NCI-H2196 (cell line): ENCODE measurements around the gene HTR3D.
"Not testable (repeated sequence)": the region's sequence is repeated elsewhere in the genome, so short reads cannot be mapped to it uniquely, and the experiment has no call there.

Experiments used
- DNase-seq: peaks from one replicate; lab custom pipeline; 2025; ENCODE audit not compliant: unreplicated experiment; lab: John Stamatoyannopoulos, UW

The HTR3D gene

DNA sequence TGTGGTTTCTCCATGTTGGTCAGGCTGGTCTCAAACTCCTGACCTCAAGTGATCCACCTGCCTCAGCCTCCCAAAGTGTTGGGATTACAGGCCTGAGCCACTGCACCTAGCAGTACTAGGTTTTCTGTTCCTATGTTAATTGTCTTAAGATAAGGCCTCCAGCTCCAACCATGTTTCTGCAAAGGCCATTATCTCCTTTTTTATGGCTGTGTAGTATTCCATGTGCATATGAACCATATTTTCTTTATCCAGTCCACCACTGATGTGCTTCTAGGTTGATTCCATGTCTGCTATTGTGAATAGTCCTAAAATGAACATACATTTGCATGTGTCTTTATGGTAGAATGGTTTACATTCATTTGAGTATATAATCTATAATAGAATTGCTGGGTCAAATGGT lies 31.1 kb downstream of the HTR3D start:
- no peak for DNase-seq

DNA sequence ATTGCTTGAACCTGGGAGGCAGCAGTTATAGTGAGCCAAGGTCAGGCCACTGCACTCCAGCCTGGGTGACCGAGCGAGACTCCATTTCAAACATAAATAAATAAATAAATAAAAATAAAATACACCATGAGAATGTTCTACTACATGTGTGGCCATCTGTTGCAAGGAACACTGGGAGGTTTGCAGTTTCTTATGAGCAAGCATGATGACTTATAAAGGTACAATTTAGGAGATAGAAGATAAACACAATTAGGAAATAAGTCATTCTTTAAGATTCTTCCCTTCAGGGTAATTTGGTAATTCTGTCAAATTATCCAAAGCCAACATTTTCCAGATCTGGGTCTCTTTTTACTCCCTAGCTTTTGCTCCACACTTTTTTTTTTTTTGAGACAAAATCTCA lies 34.7 kb downstream of the HTR3D start:
- no peak for DNase-seq

DNA sequence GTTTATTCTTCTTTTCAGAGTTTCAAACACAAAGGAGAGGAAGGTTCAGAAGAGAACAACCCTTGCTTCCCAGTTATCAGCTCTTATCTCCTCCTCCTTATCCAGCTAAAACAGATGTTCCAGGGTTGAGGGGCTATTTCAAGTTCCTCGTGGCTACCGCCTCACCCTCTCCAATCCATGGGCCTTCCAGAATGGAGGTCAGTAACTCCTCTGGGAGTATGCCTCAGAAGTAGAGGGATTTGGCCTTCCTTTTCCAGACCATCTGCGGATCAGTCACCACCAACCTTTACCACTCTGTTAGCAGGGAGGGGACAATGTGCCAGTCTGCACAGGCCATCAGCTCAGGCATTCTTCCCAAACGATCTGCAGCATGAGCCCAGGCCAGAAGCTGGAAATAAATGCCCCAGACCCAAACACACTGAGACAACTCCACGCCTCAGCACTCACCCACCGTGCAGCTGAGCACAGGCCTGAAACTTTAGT lies 36.1 kb downstream of the HTR3D start:
- DNase-seq, result no peak

DNA sequence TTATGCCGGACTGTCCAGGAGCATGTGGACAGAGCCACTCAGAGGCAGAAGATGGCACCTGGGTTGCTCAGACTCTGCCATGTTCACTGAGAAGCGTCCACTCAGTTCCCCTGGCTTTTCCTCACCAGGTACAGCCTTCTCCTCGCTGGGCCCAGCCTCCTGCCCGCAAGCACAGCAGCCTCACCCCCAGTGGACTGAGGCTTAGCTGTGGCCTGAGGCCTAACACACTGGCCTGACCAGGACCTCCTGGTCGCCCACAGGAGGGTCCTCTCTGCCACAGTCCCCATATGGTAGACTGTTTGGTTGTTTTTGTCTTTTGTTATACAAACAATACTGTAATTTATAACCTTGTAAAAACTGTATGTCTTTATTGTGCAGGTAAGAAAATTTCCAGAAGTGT lies 36.8 kb downstream of the HTR3D start:
- no peak for DNase-seq

DNA sequence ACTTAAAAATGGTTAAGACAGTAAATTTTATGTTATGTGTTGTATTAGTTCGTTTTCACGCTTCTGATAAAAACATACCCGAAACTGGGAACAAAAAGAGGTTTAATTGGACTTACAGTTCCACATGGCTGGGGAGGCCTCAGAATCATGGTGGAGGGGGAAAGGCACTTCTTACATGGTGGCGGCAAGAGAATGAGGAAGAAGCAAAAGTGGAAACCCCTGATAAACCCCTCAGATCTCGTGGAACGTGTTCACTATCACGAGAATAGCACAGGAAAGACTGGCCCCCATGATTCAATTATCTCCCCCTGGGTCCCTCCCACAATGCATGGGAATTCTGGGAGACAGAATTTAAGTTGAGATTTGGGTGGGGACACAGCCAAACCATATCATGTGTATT lies 39.6 kb downstream of the HTR3D start:
- DNase-seq, result not testable (repeated sequence)

DNA sequence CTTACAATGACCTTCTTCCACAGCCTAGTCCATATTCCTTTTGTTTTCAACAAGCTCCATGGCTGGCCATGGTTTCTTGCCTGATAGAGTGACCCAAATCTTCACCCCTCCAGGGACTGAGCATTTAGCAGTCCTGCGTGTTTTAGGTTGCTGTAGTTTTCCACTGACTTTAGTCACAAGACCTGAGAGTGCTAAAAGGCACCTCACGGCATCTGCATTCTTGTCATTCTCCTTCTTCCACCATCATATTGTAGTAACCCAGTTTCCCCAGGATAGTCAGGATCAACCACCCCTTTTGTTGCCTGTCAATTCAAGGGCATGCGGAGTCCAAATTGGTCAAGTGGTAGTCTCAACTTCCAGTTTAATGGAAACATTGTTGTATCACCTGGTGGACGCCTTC lies 42.1 kb downstream of the HTR3D start:
- no peak for DNase-seq

DNA sequence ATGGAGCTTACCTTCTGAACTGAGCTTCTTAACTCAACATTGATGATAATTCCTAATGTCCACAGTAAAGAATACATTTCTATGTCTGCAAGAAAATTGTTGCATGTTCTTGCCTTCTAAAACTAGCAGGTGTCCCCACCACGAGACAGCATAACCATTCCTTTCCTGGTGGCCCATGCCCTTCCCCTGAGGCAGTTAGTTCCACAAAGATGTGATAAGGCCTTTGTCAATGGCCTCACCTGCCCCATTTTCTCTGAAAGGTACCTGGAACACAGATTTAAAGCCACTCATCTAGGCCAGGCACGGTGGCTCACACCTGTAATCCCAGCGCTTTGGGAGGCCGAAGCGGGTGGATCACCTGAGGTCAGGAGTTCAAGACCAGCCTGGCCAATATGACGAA lies 44.4 kb downstream of the HTR3D start:
- DNase-seq, result no peak

DNA sequence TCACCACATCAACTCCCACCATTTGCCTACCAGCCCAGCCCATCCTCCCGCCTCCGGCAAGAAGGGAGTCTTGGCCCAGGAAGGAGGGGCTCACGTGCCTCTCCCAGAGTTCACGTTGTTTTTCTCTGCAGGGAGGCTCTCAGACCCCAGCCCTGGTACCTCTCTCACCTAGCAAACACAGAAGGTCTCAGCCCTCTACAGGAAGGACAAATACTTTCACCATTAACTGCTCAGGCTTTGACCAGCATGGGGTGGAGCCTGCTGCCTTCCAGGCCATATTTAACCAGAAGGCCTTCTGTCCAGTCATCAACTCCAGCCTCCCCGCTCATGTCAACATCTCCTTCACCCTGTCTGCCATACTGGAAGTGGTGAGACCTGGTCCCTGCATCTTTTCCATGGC lies 46.3 kb downstream of the HTR3D start:
- no peak for DNase-seq

DNA sequence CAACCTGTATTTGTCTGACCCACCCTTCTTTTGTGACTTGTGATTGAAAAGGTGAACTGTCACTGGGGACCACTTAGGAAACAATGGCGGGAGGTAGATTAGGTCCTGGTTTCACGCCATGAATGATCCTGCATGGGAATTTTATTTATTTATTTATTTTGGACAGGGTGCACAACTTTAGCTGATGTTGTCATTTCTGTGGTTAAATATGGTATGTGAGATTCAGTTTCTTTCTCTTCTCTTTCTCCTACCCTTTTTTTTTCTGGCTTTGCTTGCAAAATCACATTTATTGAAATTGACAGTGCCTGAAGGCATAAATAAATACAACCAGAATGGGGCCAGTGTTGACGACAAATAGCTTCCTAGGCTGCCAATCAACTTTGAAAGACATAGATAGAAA lies 47.3 kb downstream of the HTR3D start:
- no peak for DNase-seq

DNA sequence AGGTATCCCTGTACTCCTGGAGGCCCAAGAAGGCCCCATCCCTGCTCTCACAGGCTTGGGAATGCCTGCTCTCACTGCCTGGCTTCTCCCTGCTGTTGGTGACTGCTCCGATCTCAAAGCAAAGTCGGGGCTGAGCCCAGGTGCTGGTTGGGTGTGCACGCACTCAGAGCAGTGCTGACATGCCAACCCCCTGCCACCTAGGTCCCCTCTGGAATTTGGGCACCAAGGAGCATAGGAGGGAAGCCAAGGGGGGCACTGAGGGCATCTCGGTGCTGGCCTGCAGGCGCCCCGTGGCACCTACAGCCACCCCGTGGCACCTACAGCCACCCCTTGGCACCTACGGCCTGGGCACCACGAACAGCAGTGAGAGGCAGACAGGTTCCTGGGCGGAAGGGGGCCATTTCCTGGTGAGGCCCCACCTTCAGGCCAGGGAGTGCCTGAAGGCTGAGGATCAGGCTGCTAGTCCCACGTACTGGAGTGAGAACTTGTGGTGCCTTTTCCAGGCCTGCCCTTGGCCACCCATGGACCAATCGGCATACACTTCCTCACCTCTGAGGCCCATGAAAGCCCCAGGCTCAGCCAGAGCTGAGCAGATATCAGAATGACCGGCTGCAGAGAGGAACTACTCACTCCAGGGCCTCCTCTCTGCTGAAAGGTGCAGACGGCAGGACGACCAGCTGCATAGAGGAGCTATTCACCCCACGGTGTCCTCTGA lies 49.7 kb downstream of the HTR3D start:
- no peak for DNase-seq

DNA sequence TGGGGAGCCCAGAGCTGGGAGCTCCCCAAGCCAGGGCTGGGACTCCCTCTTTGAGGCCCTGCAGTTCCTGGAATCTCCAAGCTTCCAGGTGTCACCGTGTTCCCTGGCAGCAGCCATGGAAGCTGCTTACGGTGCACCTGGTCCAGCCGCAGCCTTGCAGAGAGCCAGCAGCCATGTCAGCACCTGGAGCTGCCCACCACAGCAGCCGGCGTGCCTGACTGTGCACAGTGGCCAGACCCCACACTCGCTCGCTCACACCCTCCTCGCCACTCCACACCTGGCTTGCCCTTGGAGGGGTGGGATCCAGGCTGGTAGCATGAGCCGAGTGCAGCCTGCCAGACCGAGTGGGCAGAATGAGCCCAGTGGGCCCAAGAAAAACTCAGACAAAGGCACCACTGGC lies 50.5 kb downstream of the HTR3D start:
- no peak for DNase-seq

DNA sequence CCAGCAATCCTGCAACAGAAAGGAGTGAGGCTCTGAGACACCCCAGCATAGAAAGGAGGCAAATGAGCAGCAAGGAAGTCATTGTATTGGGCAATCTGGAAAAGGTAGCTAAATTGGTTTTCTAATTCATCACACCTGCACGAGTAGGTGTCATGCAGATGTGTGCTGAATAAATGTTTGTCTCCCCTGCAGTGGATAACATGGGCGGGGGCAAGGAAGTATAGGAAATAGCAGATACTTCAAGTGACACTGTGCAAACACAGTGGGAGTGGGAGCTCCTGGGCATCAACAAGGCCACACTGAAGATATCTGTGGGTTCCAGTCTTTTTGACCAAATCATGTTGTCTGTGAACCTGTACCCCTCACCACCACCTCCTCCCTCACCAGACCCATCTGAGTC lies 50.9 kb downstream of the HTR3D start:
- DNase-seq, result no peak

DNA sequence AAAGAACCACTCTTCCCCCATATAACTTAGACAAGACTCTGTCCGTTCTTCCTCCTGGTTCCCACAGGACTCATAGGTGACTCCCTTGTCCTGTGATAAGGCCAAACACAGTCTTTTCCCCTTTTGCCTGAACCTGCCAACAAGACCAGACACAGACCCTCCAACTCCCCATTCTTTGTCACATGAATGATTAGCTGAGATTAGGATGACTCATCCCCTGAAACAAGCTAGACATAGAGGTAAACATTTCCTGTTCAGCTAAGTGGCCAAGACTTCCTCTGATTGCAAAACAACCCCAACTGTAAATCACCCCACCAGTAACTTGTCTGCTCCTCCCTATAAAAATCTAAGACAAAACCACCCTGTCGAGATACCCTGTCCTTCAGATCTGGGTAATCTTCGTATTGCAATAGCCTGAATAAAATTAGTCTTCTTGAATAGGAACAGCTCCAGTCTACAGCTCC lies 53.9 kb downstream of the HTR3D start:
- no peak for DNase-seq
